IMR-90 (cell line): ENCODE data around the gene PRPF4. TPM values are rescaled to one million over a fixed set of nuclear protein-coding genes. Genes with fewer than 3 reads are reported as not detected.

Experiments
- ATAC-seq: fragments of 200-7000 bp; cut with Tn5 transposase; 2 replicates; pipeline ENCODE4 v1.9.1; 2020; ENCODE audit warnings: low read depth, mild to moderate bottlenecking, moderate library complexity
- BruUV-seq: library from RNA; stranded (reverse); fragments of 400-500 nt; replicated peaks from 2 replicates; lab custom pipeline; 2021; lab: Mats Ljungman, UMichigan
- CTCF ChIA-PET: fragments of 300-600 bp; formaldehyde crosslinking; extraction: SDS; loops from one replicate; lab custom pipeline; 2021; ENCODE audit warnings: antibody characterized with exemption; lab: Yijun Ruan, JAX
- POLR2A ChIA-PET: fragments of 300-600 bp; sonication (Branson Sonifier 250); formaldehyde crosslinking; loops from one replicate; lab custom pipeline; 2022; ENCODE audit warnings: antibody characterized with exemption; ENCODE audit not compliant: unreplicated experiment; lab: Charles Lee
- DNase-seq: peaks from one replicate; pipeline ENCODE4 v3.0.0; 2013
- H2AFZ ChIP-seq: replicated peaks from 2 replicates; pipeline ENCODE3; 2013; ENCODE audit warnings: low read length, mild to moderate bottlenecking; ENCODE audit not compliant: poor library complexity
- H2AK5ac ChIP-seq: 2 replicates; pipeline ENCODE4 v1.6.1; 2013; ENCODE audit warnings: low read depth, low read length, inconsistent platforms
- H2AK9ac ChIP-seq: replicated peaks from 2 replicates; pipeline ENCODE3; 2013; ENCODE audit warnings: mild to moderate bottlenecking, low read depth, low read length, moderate library complexity; ENCODE audit not compliant: poor library complexity
- H2BK120ac ChIP-seq: 2 replicates; pipeline ENCODE4 v1.6.1; 2013; ENCODE audit warnings: low read depth, low read length, inconsistent platforms
- H2BK15ac ChIP-seq: 3 replicates; pipeline ENCODE4 v1.6.1; 2013; ENCODE audit warnings: low read depth, low read length, inconsistent platforms
- H2BK20ac ChIP-seq: 2 replicates; pipeline ENCODE4 v1.6.1; 2013; ENCODE audit warnings: low read depth, mild to moderate bottlenecking, inconsistent platforms, low read length, moderate library complexity
- H2BK5ac ChIP-seq: 2 replicates; pipeline ENCODE4 v1.6.1; 2013; ENCODE audit warnings: mild to moderate bottlenecking, low read depth, low read length, inconsistent platforms; ENCODE audit not compliant: poor library complexity, severe bottlenecking
- H3K14ac ChIP-seq: replicated peaks from 2 replicates; pipeline ENCODE4 v1.6.1; 2013; ENCODE audit warnings: low read depth, low read length, inconsistent platforms
- H3K18ac ChIP-seq: 2 replicates; pipeline ENCODE4 v1.6.1; 2013; ENCODE audit warnings: low read depth, low read length, control low read depth
- H3K23ac ChIP-seq: 2 replicates; pipeline ENCODE4 v1.6.1; 2013; ENCODE audit warnings: low read depth, low read length, inconsistent platforms
- H3K27ac ChIP-seq: 2 replicates; pipeline ENCODE4 v1.5.1; 2013; ENCODE audit warnings: mild to moderate bottlenecking, control low read depth, low read length; ENCODE audit not compliant: insufficient read depth
- H3K27me3 ChIP-seq: 2 replicates; pipeline ENCODE4 v1.6.1; 2013; ENCODE audit warnings: low read length; ENCODE audit not compliant: control insufficient read depth, insufficient read depth
- H3K36me3 ChIP-seq: 2 replicates; pipeline ENCODE4 v1.6.1; 2013; ENCODE audit warnings: low read length, mixed read lengths; ENCODE audit not compliant: control insufficient read depth, insufficient read depth
- H3K4ac ChIP-seq: 2 replicates; pipeline ENCODE4 v1.6.1; 2013; ENCODE audit warnings: low read depth, low read length, inconsistent platforms
- H3K4me1 ChIP-seq: 2 replicates; pipeline ENCODE4 v1.6.1; 2013; ENCODE audit warnings: low read length, mixed read lengths; ENCODE audit not compliant: control insufficient read depth, insufficient read depth
- H3K4me2 ChIP-seq: 2 replicates; pipeline ENCODE4 v1.6.1; 2013; ENCODE audit warnings: low read depth, mild to moderate bottlenecking, control low read depth, low read length, moderate library complexity
- H3K4me3 ChIP-seq: 2 replicates; pipeline ENCODE4 v1.5.1; 2013; ENCODE audit warnings: low read depth, mild to moderate bottlenecking, control low read depth, low read length, moderate library complexity; ENCODE audit not compliant: insufficient read depth
- H3K56ac ChIP-seq: 2 replicates; pipeline ENCODE4 v1.6.1; 2013; ENCODE audit warnings: low read length, inconsistent platforms; ENCODE audit not compliant: insufficient read depth; ENCODE audit errors: extremely low read depth
- H3K79me1 ChIP-seq, 2 experiments: 2 replicates each; pipeline ENCODE4 v1.6.1; 2013; ENCODE audit warnings: low read length in 2 of 2, inconsistent platforms in 1 of 2, low read depth in 1 of 2
- H3K9ac ChIP-seq: 2 replicates; pipeline ENCODE4 v1.6.1; 2013; ENCODE audit warnings: low read depth, low read length, control low read depth
- H3K9me1 ChIP-seq: 2 replicates; pipeline ENCODE4 v1.6.1; 2013; ENCODE audit warnings: low read length, inconsistent platforms; ENCODE audit not compliant: insufficient read depth
- H3K9me3 ChIP-seq: 2 replicates; pipeline ENCODE4 v1.6.1; 2013; ENCODE audit warnings: low read length; ENCODE audit not compliant: control insufficient read depth, insufficient read depth
- H4K20me1 ChIP-seq: 2 replicates; pipeline ENCODE4 v1.6.1; 2013; ENCODE audit warnings: low read length, inconsistent platforms; ENCODE audit not compliant: insufficient read depth
- H4K5ac ChIP-seq: 2 replicates; pipeline ENCODE4 v1.6.1; 2013; ENCODE audit warnings: mild to moderate bottlenecking, low read depth, low read length, control low read depth
- H4K8ac ChIP-seq, 2 experiments: 2 replicates each; pipeline ENCODE4 v1.6.1; 2013; ENCODE audit warnings: low read depth in 2 of 2, low read length in 2 of 2, control low read depth in 1 of 2, inconsistent platforms in 1 of 2
- H4K91ac ChIP-seq: 2 replicates; pipeline ENCODE4 v1.6.1; 2013; ENCODE audit warnings: low read depth, low read length, inconsistent platforms; ENCODE audit not compliant: insufficient read depth
- CEBPB ChIP-seq: IDR thresholded peaks from 2 replicates; pipeline ENCODE4 v1.6.1; 2012; ENCODE audit warnings: low read depth, low read length, improper control_type of control experiment
- MAFK ChIP-seq: IDR thresholded peaks from 2 replicates; pipeline ENCODE4 v1.6.1; 2012; ENCODE audit warnings: low read depth, low read length, improper control_type of control experiment
- WGBS, 2 experiments: methylation state at CpG; one replicate each; pipeline versions ENCODE4 v1.1.5 to v1.1.7; 2013; ENCODE audit warnings: missing lambda C conversion rate in 2 of 2; ENCODE audit not compliant: insufficient read length in 1 of 2; ENCODE audit errors: extremely low coverage in 2 of 2; 5-methylcytosine and 5-hydroxymethylcytosine counted together
- dilution Hi-C: fragments of 300-500 bp; cut with HindIII; formaldehyde crosslinking; loops from one replicate; pipeline ENCODE4 v1.14.3; 2018; ENCODE audit warnings: low sequenced_read_pairs; ENCODE audit not compliant: unreplicated experiment
- in situ Hi-C: fragments of 300-500 bp; cut with MboI; formaldehyde crosslinking; loops from 3 replicates; pipeline ENCODE4 v1.14.3; 2019; ENCODE audit warnings: low sequenced_read_pairs, inconsistent platforms, mixed read lengths
- intact Hi-C: fragments of 100-400 bp; cut with micrococcal nuclease; formaldehyde crosslinking; loops from 2 replicates; pipeline ENCODE4 v1.10.0; 2022
- polyA plus RNA-seq, 3 experiments: library from polyadenylated mRNA; depleted of rRNA; stranded (reverse); fragments of >200 nt; gene quantifications; 2 replicates each; pipeline ENCODE4 v1.2.3, GENCODE V29; 2012; ENCODE audit warnings: low replicate concordance in 1 of 3
- total RNA-seq: library from RNA; depleted of rRNA; stranded (reverse); fragments of >200 nt; gene quantifications from 2 replicates; pipeline ENCODE4 v1.2.3, GENCODE V29; 2012

PRPF4 gene
- total and polyA plus RNA-seq, 2 of the 4 experiments (the other 2 are of a cell fraction), result 21.4 to 38.0 TPM

DNA sequence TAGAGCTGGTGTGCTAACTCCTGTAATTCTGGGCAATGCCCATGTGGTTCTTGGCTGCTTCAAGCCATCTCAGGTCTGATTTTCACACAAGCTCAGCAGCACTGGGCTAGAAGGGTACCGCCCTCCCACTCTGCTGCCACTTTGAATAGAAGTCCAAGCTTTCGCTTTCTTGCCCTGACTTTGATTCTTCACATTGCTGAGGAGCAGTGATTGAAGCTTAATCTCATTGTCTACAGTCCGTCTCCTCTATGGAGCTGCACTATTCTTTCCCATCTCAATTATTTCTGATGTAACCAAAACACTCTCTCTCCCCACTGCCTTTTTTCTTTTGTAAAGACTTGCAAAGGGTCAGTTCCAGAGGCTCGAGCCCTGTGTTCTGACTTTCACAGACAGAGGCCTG, 40.6 kb downstream of the PRPF4 start:
- intact Hi-C loops, result no loop called here
- no peak overlapping the region for H2BK15ac ChIP-seq
- H2AK5ac ChIP-seq, result no peak overlapping the region
- ATAC-seq (no peak), DNase-seq (no peak)
- no peak overlapping the region for H3K23ac ChIP-seq
- H2BK20ac ChIP-seq, result no peak overlapping the region
- no peak overlapping the region for H4K91ac ChIP-seq
- no peak overlapping the region for H3K4me2 ChIP-seq
- H3K27me3 ChIP-seq, result peaks cover 10% of the 10 kb centered on the region; the same call in 1 of the 2 replicates
- H2AFZ ChIP-seq, result no peak overlapping the region
- H3K18ac ChIP-seq, result no peak overlapping the region
- TF ChIP-seq MAFK, result no peak
- no peak for TF ChIP-seq CEBPB
- BruUV-seq, result no TSS peak
- no peaks in the 10 kb centered on the region for H3K36me3 ChIP-seq
- H4K5ac ChIP-seq, result no peak overlapping the region
- no peaks in the 10 kb centered on the region for H3K4me1 ChIP-seq
- H3K4ac ChIP-seq, result no peak overlapping the region
- no peaks in the 10 kb centered on the region for H4K20me1 ChIP-seq
- no peak overlapping the region for H2AK9ac ChIP-seq
- POLR2A ChIA-PET, result no interaction called here
- H3K14ac ChIP-seq, result no peak overlapping the region
- WGBS, 2 experiments, result 100% methylated on average over 3 of the region's 4 CpGs; no CpG with 5 or more reads in 1 of the 2 experiments
- no peak overlapping the region for H2BK120ac ChIP-seq
- H3K4me3 ChIP-seq, result no peak overlapping the region
- H2BK5ac ChIP-seq, result no peak overlapping the region
- H3K9me3 ChIP-seq, result peaks cover 2% of the 10 kb centered on the region; the same call in 1 of the 2 replicates
- H3K27ac ChIP-seq, result no peak overlapping the region
- H3K9me1 ChIP-seq, result no peaks in the 10 kb centered on the region
- H3K56ac ChIP-seq, result no peak overlapping the region
- no peak overlapping the region for H3K9ac ChIP-seq
- H3K79me1 ChIP-seq, result no peaks in the 10 kb centered on the region
- CTCF ChIA-PET, result no interaction called here
- dilution Hi-C loops, result no loop called here
- no peak overlapping the region for H4K8ac ChIP-seq
- in situ Hi-C loops, result no loop called here
